Upper lobe of left lung (tissue), 4 donors: ENCODE data around the gene KCNN1.

Source experiments
- CTCF ChIP-seq, 6 experiments: fragments of 450-650 bp in 4 of 6; fragments of 200-600 bp in 2 of 6; sonication (generic) in 2 of 6; IDR thresholded peaks; one replicate each; pipeline ENCODE4 v1.5.1; 2016 to 2019; ENCODE audit warnings: antibody characterized with exemption in 6 of 6
- POLR2AphosphoS5 ChIP-seq, 2 donors: sonication (generic); formaldehyde crosslinking; IDR thresholded peaks; one replicate each; pipeline ENCODE4 v1.5.1; 2017; ENCODE audit warnings: antibody characterized with exemption in 2 of 2

- TF ChIP-seq CTCF (IDR thresholded peaks at IDR 0.05) (no peak), POLR2AphosphoS5 (IDR thresholded peaks at IDR 0.05) (no peak)
These were observed 79.3 kb downstream of the KCNN1 start for GRCh38 chr19:18046059-18046718.
